A549 (cell line): ENCODE measurements around the gene GRM7. TPM values are rescaled to one million over a fixed set of nuclear protein-coding genes. Genes with fewer than 3 reads are reported as not detected.

Experiments
- ATAC-seq, 2 experiments: fragments of 200-7000 bp in 1 of 2; fragments of >200 bp in 1 of 2; cut with Nextera tagmentation in 1 of 2; cut with Tn5 transposase in 1 of 2; 3 replicates each; pipeline versions ENCODE4 v1.8.0 to v1.9.1; 2018 to 2020; ENCODE audit warnings: mild to moderate bottlenecking in 1 of 2, moderate library complexity in 1 of 2
- CTCF ChIA-PET: fragments of 300-600 bp; sonication (Branson Sonifier 250); formaldehyde crosslinking; extraction: SDS; loops from one replicate; lab custom pipeline; 2021; ENCODE audit warnings: antibody characterized with exemption, inconsistent platforms; lab: Yijun Ruan, JAX
- POLR2A ChIA-PET: fragments of 350-600 bp; formaldehyde crosslinking; extraction: SDS; loops from one replicate; lab custom pipeline; 2021; ENCODE audit warnings: antibody characterized with exemption, inconsistent platforms; lab: Yijun Ruan, JAX
- DNase-seq, 2 experiments: peaks; one replicate each; pipeline versions ENCODE4 v3.0.0 to v3.0.0-alpha.2; 2011 to 2016; ENCODE audit warnings: low read depth in 1 of 2, low spot score in 1 of 2
- FAIRE-seq: peaks from 2 replicates; lab custom pipeline; 2011; peaks lifted over from hg19 to GRCh38; lab: Jason Lieb, UNC
- H3K27ac ChIP-seq, 2 experiments: fragments of >200 bp; sonication (Bioruptor Twin); formaldehyde crosslinking; 3 replicates each; pipeline ENCODE4 v1.5.1; 2016 to 2017
- H3K4me1 ChIP-seq: fragments of >200 bp; sonication (Bioruptor Twin); formaldehyde crosslinking; 3 replicates; pipeline ENCODE4 v1.6.1; 2016
- H3K4me2 ChIP-seq: fragments of >200 bp; sonication (Bioruptor Twin); formaldehyde crosslinking; 3 replicates; pipeline ENCODE4 v1.6.1; 2016
- H3K4me3 ChIP-seq: fragments of >200 bp; sonication (Bioruptor Twin); formaldehyde crosslinking; 3 replicates; pipeline ENCODE4 v1.5.1; 2016
- H3K9me3 ChIP-seq: fragments of >200 bp; sonication (Bioruptor Twin); formaldehyde crosslinking; 3 replicates; pipeline ENCODE4 v1.6.1; 2016
- BHLHE40 ChIP-seq: IDR thresholded peaks from 2 replicates; pipeline ENCODE4 v1.6.1; 2012; ENCODE audit warnings: low read depth, low read length, inconsistent platforms
- CEBPB ChIP-seq, 2 experiments: fragments of >200 bp in 1 of 2; sonication (Bioruptor Twin) in 1 of 2; formaldehyde crosslinking in 1 of 2; IDR thresholded peaks; 2 replicates each; pipeline ENCODE4 v1.6.1; 2012 to 2016
- CHD2 ChIP-seq: fragments of 150-350 bp; IDR thresholded peaks from 2 replicates; pipeline ENCODE4 v1.6.1; 2014; ENCODE audit warnings: low read length; ENCODE audit not compliant: partially characterized antibody
- CHD4 ChIP-seq: fragments of 200-600 bp; sonication (generic); IDR thresholded peaks from 2 replicates; pipeline ENCODE4 v1.6.1; 2016; ENCODE audit warnings: antibody characterized with exemption, mild to moderate bottlenecking, borderline replicate concordance
- EP300 ChIP-seq, 2 experiments: fragments of >200 bp; sonication (Bioruptor Twin); formaldehyde crosslinking; IDR thresholded peaks; 2 replicates in 1 of 2; 3 replicates in 1 of 2; pipeline ENCODE4 v1.6.1; 2016 to 2017
- FOXS1 ChIP-seq: fragments of 250-450 bp; sonication (Bioruptor Pico); IDR thresholded peaks from 2 replicates; pipeline ENCODE4 v1.5.0; 2020; ENCODE audit warnings: mild to moderate bottlenecking, moderate library complexity
- GATA3 ChIP-seq: IDR thresholded peaks from 2 replicates; pipeline ENCODE4 v1.6.1; 2012; ENCODE audit warnings: borderline replicate concordance
- HEYL ChIP-seq: fragments of 250-450 bp; sonication (Bioruptor Pico); IDR thresholded peaks from 2 replicates; pipeline ENCODE4 v1.8.0; 2021; ENCODE audit warnings: mild to moderate bottlenecking, moderate library complexity
- HOXA7 ChIP-seq: fragments of 250-450 bp; sonication (Bioruptor Pico); IDR thresholded peaks from 2 replicates; pipeline ENCODE4 v1.5.0; 2020; ENCODE audit warnings: mild to moderate bottlenecking, moderate library complexity
- HOXB13 ChIP-seq: fragments of 250-450 bp; sonication (Bioruptor Pico); IDR thresholded peaks from 2 replicates; pipeline ENCODE4 v1.5.0; 2020; ENCODE audit warnings: low read depth, mild to moderate bottlenecking, moderate library complexity
- JUN ChIP-seq, 2 experiments: fragments of >200 bp; sonication (Bioruptor Twin); formaldehyde crosslinking; IDR thresholded peaks; 2 replicates in 1 of 2; 3 replicates in 1 of 2; pipeline ENCODE4 v1.6.1; 2016 to 2017
- JUNB ChIP-seq: fragments of >200 bp; sonication (Bioruptor Twin); formaldehyde crosslinking; IDR thresholded peaks from 2 replicates; pipeline ENCODE4 v1.6.1; 2016
- MAFK ChIP-seq: fragments of 450-650 bp; IDR thresholded peaks from 2 replicates; pipeline ENCODE4 v1.6.1; 2014; ENCODE audit not compliant: partially characterized antibody
- MAZ ChIP-seq: fragments of 150-350 bp; IDR thresholded peaks from 2 replicates; pipeline ENCODE4 v1.6.1; 2014; ENCODE audit warnings: antibody characterized with exemption, low read depth, low read length, borderline replicate concordance
- MYC ChIP-seq: IDR thresholded peaks from 2 replicates; pipeline ENCODE4 v1.6.1; 2012; ENCODE audit warnings: mild to moderate bottlenecking, inconsistent platforms, low read length, improper control_type of control experiment, borderline replicate concordance
- NFE2L2 ChIP-seq: fragments of 150-350 bp; conservative IDR thresholded peaks from 2 replicates; pipeline ENCODE4 v1.6.1; 2014; ENCODE audit warnings: low read length
- POLR2AphosphoS2 ChIP-seq: conservative IDR thresholded peaks from 2 replicates; pipeline ENCODE4 v1.6.1; 2012; ENCODE audit warnings: low read length, improper control_type of control experiment, inconsistent platforms
- RAD21 ChIP-seq, 2 experiments: fragments of >200 bp in 1 of 2; sonication (Bioruptor Twin) in 1 of 2; formaldehyde crosslinking in 1 of 2; IDR thresholded peaks in 1 of 2; conservative IDR thresholded peaks in 1 of 2; 2 replicates in 1 of 2; 3 replicates in 1 of 2; pipeline ENCODE4 v1.6.1; 2012 to 2018; ENCODE audit warnings: inconsistent platforms in 1 of 2
- RARB ChIP-seq: fragments of 250-450 bp; sonication (Bioruptor Pico); IDR thresholded peaks from 2 replicates; pipeline ENCODE4 v1.8.0; 2021; ENCODE audit warnings: mild to moderate bottlenecking, moderate library complexity
- RFX5 ChIP-seq: fragments of 450-650 bp; IDR thresholded peaks from 2 replicates; pipeline ENCODE4 v1.7.1; 2014; ENCODE audit warnings: antibody characterized with exemption, mild to moderate bottlenecking, moderate library complexity
- SMC3 ChIP-seq: fragments of >200 bp; sonication (Bioruptor Twin); formaldehyde crosslinking; IDR thresholded peaks from 3 replicates; pipeline ENCODE4 v1.6.1; 2018; ENCODE audit warnings: inconsistent platforms
- TP53 ChIP-seq: fragments of 250-450 bp; sonication (Bioruptor Pico); IDR thresholded peaks from 2 replicates; pipeline ENCODE4 v1.5.0; 2021; ENCODE audit warnings: mild to moderate bottlenecking, moderate library complexity
- ZNF302 ChIP-seq: fragments of 250-450 bp; sonication (Bioruptor Pico); IDR thresholded peaks from 2 replicates; pipeline ENCODE4 v1.9.0; 2021; ENCODE audit warnings: inconsistent platforms, mild to moderate bottlenecking, moderate library complexity
- ZSCAN20 ChIP-seq: fragments of 250-450 bp; sonication (Bioruptor Pico); IDR thresholded peaks from 2 replicates; pipeline ENCODE4 v1.8.0; 2022; ENCODE audit warnings: mild to moderate bottlenecking, moderate library complexity
- WGBS: methylation state at CpG from one replicate; pipeline ENCODE4 v1.1.6; 2017; ENCODE audit errors: missing lambda C conversion rate; 5-methylcytosine and 5-hydroxymethylcytosine counted together
- polyA plus RNA-seq, 4 experiments: library from polyadenylated mRNA; depleted of rRNA in 3 of 4; stranded (reverse); fragments of >200 nt; fragmentation: RNase III in 1 of 4; extraction: RNeasy Plus Mini Kit Qiagen cat#74134 plus additional on column Dnase treatment in 1 of 4; gene quantifications; 2 replicates in 3 of 4; 3 replicates in 1 of 4; pipeline ENCODE4 v1.2.3, GENCODE V29; 2011 to 2017
- TF ChIP-seq, protein P1 (sequence below): fragments of 450-650 bp; IDR thresholded peaks from 2 replicates; pipeline ENCODE4 v1.6.1; 2014; ENCODE audit warnings: antibody characterized with exemption
- TF ChIP-seq, protein P2 (sequence below): IDR thresholded peaks from 2 replicates; pipeline ENCODE4 v1.6.1; 2012
- TF ChIP-seq, protein P3 (sequence below): IDR thresholded peaks from 2 replicates; pipeline ENCODE4 v1.6.1; 2012; ENCODE audit warnings: low read depth, borderline replicate concordance
- TF ChIP-seq, protein P4 (sequence below): fragments of 250-450 bp; sonication (Bioruptor Pico); IDR thresholded peaks from 2 replicates; pipeline ENCODE4 v1.5.0; 2020; ENCODE audit warnings: low read depth, mild to moderate bottlenecking, moderate library complexity

Gene GRM7
- polyA plus RNA-seq, 2 of the 4 experiments (the other 2 are of a cell fraction), result not detected

DNA sequence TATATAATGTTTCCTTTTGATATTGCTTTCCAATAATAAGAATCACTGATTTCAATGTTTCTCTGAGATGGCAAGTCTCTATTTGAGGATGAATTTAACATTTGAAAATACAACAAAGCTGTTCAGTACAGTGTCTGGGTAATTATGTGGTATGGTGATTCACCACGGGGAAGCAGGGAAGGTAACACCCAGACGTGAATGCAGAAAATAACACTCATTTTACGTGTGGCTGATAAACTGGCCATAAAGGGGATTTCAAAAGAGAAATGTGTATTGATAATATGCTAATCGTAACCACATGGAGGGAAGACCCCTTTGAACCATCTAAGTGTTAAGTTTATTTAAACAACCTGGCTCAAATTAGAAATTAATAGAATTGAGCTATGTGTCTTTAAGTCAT is 344.6 kb downstream of the GRM7 start:
- TF ChIP-seq RAD21 (conservative IDR thresholded peaks at IDR 0.05 in 1 of 2, IDR thresholded peaks at IDR 0.05 in 1 of 2) (no peak), HOXA7 (CRISPR knock-in tag) (no peak), ZNF302 (CRISPR knock-in tag) (no peak), ZSCAN20 (no peak), TP53 (no peak), RFX5 (no peak)
- TF ChIP-seq, protein P1, sequence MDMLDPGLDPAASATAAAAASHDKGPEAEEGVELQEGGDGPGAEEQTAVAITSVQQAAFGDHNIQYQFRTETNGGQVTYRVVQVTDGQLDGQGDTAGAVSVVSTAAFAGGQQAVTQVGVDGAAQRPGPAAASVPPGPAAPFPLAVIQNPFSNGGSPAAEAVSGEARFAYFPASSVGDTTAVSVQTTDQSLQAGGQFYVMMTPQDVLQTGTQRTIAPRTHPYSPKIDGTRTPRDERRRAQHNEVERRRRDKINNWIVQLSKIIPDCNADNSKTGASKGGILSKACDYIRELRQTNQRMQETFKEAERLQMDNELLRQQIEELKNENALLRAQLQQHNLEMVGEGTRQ, result no peak
- H3K4me1 ChIP-seq, result no peaks in the 10 kb centered on the region
- POLR2A ChIA-PET, result no interaction called here
- CTCF ChIA-PET, result no interaction called here
- FAIRE-seq (no peak), ATAC-seq (no peak), DNase-seq (no peak)
- 8% methylated on average over 4 of the region's 4 CpGs for WGBS
- no peak overlapping the region for H3K4me3 ChIP-seq
- H3K4me2 ChIP-seq, result no peak overlapping the region
- no peak overlapping the region for H3K27ac ChIP-seq
- no peaks in the 10 kb centered on the region for H3K9me3 ChIP-seq

DNA sequence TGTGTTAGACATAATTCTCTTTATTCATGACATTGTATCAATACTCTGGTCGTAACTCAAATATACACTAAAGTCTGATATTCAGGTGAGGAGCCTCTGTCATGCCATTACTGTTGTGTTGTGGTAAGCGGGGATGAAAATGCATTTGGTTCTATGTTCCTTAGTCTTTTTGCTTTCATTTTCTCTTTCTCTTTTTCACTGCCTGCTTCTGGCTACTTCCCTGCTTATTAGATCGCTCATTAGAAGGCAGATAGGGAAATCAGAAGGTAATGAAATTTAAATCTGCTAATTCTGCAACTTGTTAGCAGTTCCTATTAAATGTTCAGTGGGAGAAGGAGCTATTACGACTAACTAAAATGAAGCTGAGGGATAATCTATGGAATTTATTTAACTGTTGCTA is 345.0 kb downstream of the GRM7 start:
- WGBS, result 13% methylated on average over 4 of the region's 4 CpGs
- H3K27ac ChIP-seq, result no peak overlapping the region
- ATAC-seq, result no peak
- no peaks in the 10 kb centered on the region for H3K4me1 ChIP-seq
- H3K4me3 ChIP-seq, result no peak overlapping the region
- TF ChIP-seq HOXA7 (CRISPR knock-in tag) (no peak), MAZ (no peak), MYC (no peak)
- CTCF ChIA-PET, result no interaction called here
- POLR2A ChIA-PET, result no interaction called here
- DNase-seq, result no peak
- no peak for FAIRE-seq
- H3K4me2 ChIP-seq, result no peak overlapping the region
- H3K9me3 ChIP-seq, result no peaks in the 10 kb centered on the region

DNA sequence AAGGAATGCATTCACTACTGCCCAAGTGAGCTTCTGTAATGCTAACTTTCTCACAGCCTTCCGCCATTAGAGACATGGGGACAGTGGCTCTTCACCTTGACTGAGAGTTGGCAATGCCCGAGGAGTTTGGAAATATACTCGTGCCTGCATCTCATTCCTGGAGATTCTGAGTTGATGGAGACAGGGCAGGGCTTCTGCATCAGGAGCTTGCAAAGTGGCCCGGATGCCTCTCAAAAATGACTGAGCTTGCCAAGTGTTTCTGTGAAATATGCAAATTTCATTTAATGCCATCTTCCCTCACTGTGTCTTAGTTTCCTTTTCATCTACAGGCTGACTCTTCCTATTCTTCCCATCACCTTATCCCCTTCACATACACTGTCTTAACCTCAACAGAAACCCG is 346.2 kb downstream of the GRM7 start:
- WGBS, result 12% methylated on average over 5 of the region's 5 CpGs
- no peaks in the 10 kb centered on the region for H3K4me1 ChIP-seq
- no peak overlapping the region for H3K27ac ChIP-seq
- H3K4me2 ChIP-seq, result no peak overlapping the region
- no peak for TF ChIP-seq SMC3
- TF ChIP-seq JUN (IDR thresholded peaks at IDR 0.05), result no peak
- TF ChIP-seq, protein P2, sequence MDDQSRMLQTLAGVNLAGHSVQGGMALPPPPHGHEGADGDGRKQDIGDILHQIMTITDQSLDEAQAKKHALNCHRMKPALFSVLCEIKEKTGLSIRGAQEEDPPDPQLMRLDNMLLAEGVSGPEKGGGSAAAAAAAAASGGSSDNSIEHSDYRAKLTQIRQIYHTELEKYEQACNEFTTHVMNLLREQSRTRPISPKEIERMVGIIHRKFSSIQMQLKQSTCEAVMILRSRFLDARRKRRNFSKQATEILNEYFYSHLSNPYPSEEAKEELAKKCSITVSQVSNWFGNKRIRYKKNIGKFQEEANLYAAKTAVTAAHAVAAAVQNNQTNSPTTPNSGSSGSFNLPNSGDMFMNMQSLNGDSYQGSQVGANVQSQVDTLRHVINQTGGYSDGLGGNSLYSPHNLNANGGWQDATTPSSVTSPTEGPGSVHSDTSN, result no peak
- no peak for TF ChIP-seq BHLHE40
- TF ChIP-seq HOXB13 (CRISPR knock-in tag), result no peak
- TF ChIP-seq JUNB, result no peak
- no peak for TF ChIP-seq HOXA7 (CRISPR knock-in tag)
- TF ChIP-seq, protein P3, sequence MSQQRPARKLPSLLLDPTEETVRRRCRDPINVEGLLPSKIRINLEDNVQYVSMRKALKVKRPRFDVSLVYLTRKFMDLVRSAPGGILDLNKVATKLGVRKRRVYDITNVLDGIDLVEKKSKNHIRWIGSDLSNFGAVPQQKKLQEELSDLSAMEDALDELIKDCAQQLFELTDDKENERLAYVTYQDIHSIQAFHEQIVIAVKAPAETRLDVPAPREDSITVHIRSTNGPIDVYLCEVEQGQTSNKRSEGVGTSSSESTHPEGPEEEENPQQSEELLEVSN, result no peak
- TF ChIP-seq CHD2, result no peak
- TF ChIP-seq GATA3, result no peak
- no peak for TF ChIP-seq CEBPB (IDR thresholded peaks at IDR 0.05)
- no peak for TF ChIP-seq NFE2L2
- no peak for TF ChIP-seq MAFK
- no peak for TF ChIP-seq FOXS1 (CRISPR knock-in tag)
- no peak for TF ChIP-seq CHD4
- no peak for TF ChIP-seq POLR2AphosphoS2
- TF ChIP-seq RARB (CRISPR knock-in tag), result no peak
- TF ChIP-seq HEYL (CRISPR knock-in tag), result no peak
- TF ChIP-seq, protein P4, sequence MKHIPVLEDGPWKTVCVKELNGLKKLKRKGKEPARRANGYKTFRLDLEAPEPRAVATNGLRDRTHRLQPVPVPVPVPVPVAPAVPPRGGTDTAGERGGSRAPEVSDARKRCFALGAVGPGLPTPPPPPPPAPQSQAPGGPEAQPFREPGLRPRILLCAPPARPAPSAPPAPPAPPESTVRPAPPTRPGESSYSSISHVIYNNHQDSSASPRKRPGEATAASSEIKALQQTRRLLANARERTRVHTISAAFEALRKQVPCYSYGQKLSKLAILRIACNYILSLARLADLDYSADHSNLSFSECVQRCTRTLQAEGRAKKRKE (CRISPR knock-in tag), result no peak
- no peak for TF ChIP-seq EP300 (IDR thresholded peaks at IDR 0.05)
- FAIRE-seq (no peak), ATAC-seq (no peak), DNase-seq (no peak)
- ChIA-PET CTCF (no interaction called here), POLR2A (no interaction called here)
- H3K4me3 ChIP-seq, result no peak overlapping the region
- no peaks in the 10 kb centered on the region for H3K9me3 ChIP-seq
